ENCODE results near the gene LRIG1.

The LRIG1 gene

GRCh38 chr3:66486202-66486601 is 14.6 kb downstream of the LRIG1 start:
- no peak for TF ChIP-seq CTCF (IDR thresholded peaks at IDR 0.05)
- H3K9me3 ChIP-seq = no peaks in the 10 kb centered on the region
- H3K36me3 ChIP-seq = no peaks in the 10 kb centered on the region
- no peak overlapping the region for H3K4me3 ChIP-seq (ENCODE audit: low read depth in 1 of 2, low read length in 1 of 2)
- no peaks in the 10 kb centered on the region for H3K27me3 ChIP-seq
- H3K27ac ChIP-seq = no peak overlapping the region
- H3K4me1 ChIP-seq (ENCODE audit: control insufficient read depth in 1 of 2, insufficient read depth in 1 of 2, low read depth in 1 of 2, low read length in 1 of 2) = peaks cover 40 to 43% of the 10 kb centered on the region in 2 experiments

GRCh38 chr3:66485291-66485968 is 15.4 kb downstream of the LRIG1 start:
- H3K4me3 ChIP-seq (ENCODE audit: low read depth in 1 of 2, low read length in 1 of 2) = no peak overlapping the region

GRCh38 chr3:66484106-66484844 is 16.5 kb downstream of the LRIG1 start:
- H3K27me3 ChIP-seq = no peaks in the 10 kb centered on the region
- no peak for TF ChIP-seq CTCF (IDR thresholded peaks at IDR 0.05)
- H3K36me3 ChIP-seq = no peaks in the 10 kb centered on the region
- peaks cover 34 to 36% of the 10 kb centered on the region in 2 experiments for H3K4me1 ChIP-seq (ENCODE audit: control insufficient read depth in 1 of 2, insufficient read depth in 1 of 2, low read depth in 1 of 2, low read length in 1 of 2)
- no peak overlapping the region for H3K4me3 ChIP-seq (ENCODE audit: low read depth in 1 of 2, low read length in 1 of 2)
- H3K9me3 ChIP-seq = no peaks in the 10 kb centered on the region
- H3K27ac ChIP-seq = no peak overlapping the region

More at GRCh38 chr3:66485291-66485968, 15.4 kb downstream of the LRIG1 start:
- Histone ChIP-seq H3K27me3 (no peaks in the 10 kb centered on the region), H3K36me3 (no peaks in the 10 kb centered on the region), H3K27ac (no peak overlapping the region), H3K9me3 (no peaks in the 10 kb centered on the region), H3K4me1 (ENCODE audit: control insufficient read depth in 1 of 2, insufficient read depth in 1 of 2, low read depth in 1 of 2, low read length in 1 of 2) (peaks cover 42 to 45% of the 10 kb centered on the region in 2 experiments)
- TF ChIP-seq CTCF (IDR thresholded peaks at IDR 0.05) = no peak

- no peak for TF ChIP-seq CTCF (IDR thresholded peaks at IDR 0.05)
- Histone ChIP-seq H3K4me1 (ENCODE audit: control insufficient read depth in 1 of 2, insufficient read depth in 1 of 2, low read depth in 1 of 2, low read length in 1 of 2) (peaks cover 31% of the 10 kb centered on the region in 2 experiments), H3K27me3 (no peaks in the 10 kb centered on the region), H3K9me3 (no peaks in the 10 kb centered on the region), H3K4me3 (ENCODE audit: low read depth in 1 of 2, low read length in 1 of 2) (no peak overlapping the region), H3K36me3 (no peaks in the 10 kb centered on the region), H3K27ac (no peak overlapping the region)
Measured at GRCh38 chr3:66483409-66483906, 17.4 kb downstream of the LRIG1 start.

GRCh38 chr3:66483006-66483405 is 17.8 kb downstream of the LRIG1 start:
- Histone ChIP-seq H3K4me1 (ENCODE audit: control insufficient read depth in 1 of 2, insufficient read depth in 1 of 2, low read depth in 1 of 2, low read length in 1 of 2) (peaks cover 31 to 36% of the 10 kb centered on the region in 2 experiments), H3K9me3 (no peaks in the 10 kb centered on the region), H3K4me3 (ENCODE audit: low read depth in 1 of 2, low read length in 1 of 2) (no peak overlapping the region), H3K27me3 (no peaks in the 10 kb centered on the region), H3K36me3 (no peaks in the 10 kb centered on the region), H3K27ac (no peak overlapping the region)
- no peak for TF ChIP-seq CTCF (IDR thresholded peaks at IDR 0.05)

Data from neutrophil (primary cell).